Heart left ventricle (tissue), 16 donors: ENCODE measurements around the gene FAM180A. TPM values are rescaled to one million over a fixed set of nuclear protein-coding genes. Genes with fewer than 3 reads are reported as not detected.

Experiments used
- ATAC-seq, 4 donors: fragments of 200-7000 bp; cut with Tn5 transposase; one replicate each; pipeline ENCODE4 v1.9.1; 2020 to 2022; ENCODE audit warnings: moderate library complexity in 4 of 4, mild to moderate bottlenecking in 3 of 4, moderate number of reproducible peaks in 1 of 4
- DNase-seq, 5 donors: peaks; one replicate each; pipeline ENCODE4 v3.0.0-alpha.2; 2020
- H3K27ac ChIP-seq, 12 donors: fragments of 200-600 bp; sonication (generic) in 4 of 12; one replicate each; pipeline versions ENCODE4 v1.5.0 to v1.8.0; 2016 to 2022; ENCODE audit warnings: mild to moderate bottlenecking in 2 of 12
- H3K27me3 ChIP-seq, 9 donors: fragments of 200-600 bp; sonication (generic) in 2 of 9; one replicate each; pipeline versions ENCODE4 v1.5.1 to v1.8.0; 2016 to 2022; ENCODE audit warnings: mild to moderate bottlenecking in 3 of 9
- H3K36me3 ChIP-seq, 9 donors: fragments of 200-600 bp; sonication (generic) in 2 of 9; one replicate each; pipeline versions ENCODE4 v1.5.0 to v1.8.0; 2018 to 2022; ENCODE audit warnings: mild to moderate bottlenecking in 2 of 9
- H3K4me1 ChIP-seq, 12 donors: fragments of 200-600 bp; sonication (generic) in 4 of 12; one replicate each; pipeline versions ENCODE4 v1.5.0 to v1.8.0; 2016 to 2022; ENCODE audit warnings: mild to moderate bottlenecking in 3 of 12
- H3K4me3 ChIP-seq, 12 donors: fragments of 200-600 bp; sonication (generic) in 4 of 12; one replicate each; pipeline versions ENCODE4 v1.5.0 to v1.8.0; 2017 to 2022; ENCODE audit warnings: mild to moderate bottlenecking in 9 of 12, moderate library complexity in 4 of 12
- H3K9me3 ChIP-seq, 12 donors: fragments of 200-600 bp; sonication (generic) in 4 of 12; one replicate each; pipeline versions ENCODE4 v1.5.0 to v1.8.0; 2016 to 2022; ENCODE audit warnings: mild to moderate bottlenecking in 1 of 12
- POLR2A ChIP-seq, 2 donors: fragments of 450-650 bp; IDR thresholded peaks; one replicate each; pipeline ENCODE4 v1.6.1; 2017; ENCODE audit warnings: antibody characterized with exemption in 2 of 2, mild to moderate bottlenecking in 2 of 2, moderate library complexity in 2 of 2
- WGBS, 4 donors: extraction: QIAGEN DNeasy Blood & Tissue Kit in 2 of 4; methylation state at CpG; one replicate each; pipeline versions ENCODE4 v1.1.5 to v1.1.7; 2013 to 2018; 5-methylcytosine and 5-hydroxymethylcytosine counted together
- intact Hi-C, 10 donors: fragments of 100-400 bp; cut with DNase I; formaldehyde crosslinking; loops; one replicate each; pipeline versions ENCODE4 v1.11.1 to v1.14.2; 2022
- polyA plus RNA-seq, 2 donors: library from polyadenylated mRNA; stranded (reverse); fragments of 200-250 nt; gene quantifications; one replicate each; pipeline ENCODE4 v1.2.3, GENCODE V29; 2013
- total RNA-seq, 9 donors: library from RNA; depleted of rRNA in 2 of 9; stranded (reverse); fragments of >200 nt in 2 of 9; fragmentation: NEBNext Ultra II Directional in 3 of 9; extraction: Animal tissue kit (Norgen Biotek cat#: 25700) in 3 of 9; gene quantifications; one replicate each; pipeline versions ENCODE4 v1.1.0 to v1.2.4, GENCODE V29; 2016 to 2023
- TF ChIP-seq, protein P1 (sequence below), 12 donors: fragments of 200-600 bp; sonication (generic) in 4 of 12; IDR thresholded peaks; one replicate each; pipeline versions ENCODE4 v1.5.0 to v1.8.0; 2018 to 2022; ENCODE audit warnings: antibody characterized with exemption in 12 of 12, mild to moderate bottlenecking in 5 of 12
- donor health status: ischemic (EF 13 %, LVEDD 7.1; RV severe dilation, severe dysfunction).
- donor health status: healthy with polysubstance abuse.
- donor health status: DM: no; HTN: yes; CAD: no.
- donor health status: DM: no; HTN: no; CAD: no.
- donor health status: ischemic (EF 25% LVEDD 6.9; RV normal size, moderate dysfunction).
- donor health status: ischemic (EF 25% LVEDD 5.7; RV mildly dilated, moderate dysfunction).
- donor health status: healthy.
- donor health status: DM: yes; HTN: yes; CAD: no.
- donor health status: ischemic (EF 35%, LVEDD 5.7; RV mildly dilated, moderate dysfunction).
- donor health status: nonischemic (EF 11% LVEDD 7.7; RV severe dilation, severe dysfunction).
- donor health status: DM: yes; HTN: yes; CAD: no.
- donor health status: PGD.
- donor health status: ischemic (EF 29% LVEDD 5.4; RV normal size, mild dysfunction).
- donor health status: nonischemic (EF 23%, LVEDD 6.1; RV moderate dilation, normal function).

Gene FAM180A
- total and polyA plus RNA-seq, 11 donors: 7.9 to 63.5 (median 20.8) TPM

DNA sequence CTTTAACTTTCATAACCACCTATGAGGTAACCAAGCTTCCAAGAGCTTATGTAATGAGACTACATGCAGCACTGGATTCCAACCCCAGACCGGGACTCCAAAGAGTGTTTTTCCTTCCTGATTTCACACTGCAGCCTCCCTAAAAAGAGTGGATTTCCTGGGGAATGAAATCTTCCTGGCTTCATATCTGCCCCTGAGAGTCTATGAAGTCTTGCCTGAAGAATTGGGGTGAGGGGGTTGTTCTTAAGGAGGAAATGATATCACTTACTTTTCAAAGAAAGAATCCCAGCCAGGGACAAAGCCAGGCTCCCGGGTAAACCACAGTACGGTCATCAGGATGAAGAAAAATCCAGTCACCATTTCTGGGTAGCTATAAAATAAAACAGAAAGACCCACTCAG lies 56.6 kb downstream of the FAM180A start:
- intact Hi-C loops: loop anchor here in 1 of 10 donors (5.0 kb wide), 1 partner anchor 55 kb away; the partner anchor contains the start of gene FAM180A
- DNase-seq: no peak
- Histone ChIP-seq H3K27ac (no peak overlapping the region), H3K4me3 (no peak overlapping the region), H3K36me3 (peaks cover 0 to 47% (median 21%) of the 10 kb centered on the region in 9 donors), H3K4me1 (peaks cover 0 to 13% (median 5%) of the 10 kb centered on the region in 12 donors), H3K27me3 (no peaks in the 10 kb centered on the region), H3K9me3 (no peaks in the 10 kb centered on the region)
- ATAC-seq: peak in 1 of 4 donors; percentile 20
- TF ChIP-seq, protein P1, sequence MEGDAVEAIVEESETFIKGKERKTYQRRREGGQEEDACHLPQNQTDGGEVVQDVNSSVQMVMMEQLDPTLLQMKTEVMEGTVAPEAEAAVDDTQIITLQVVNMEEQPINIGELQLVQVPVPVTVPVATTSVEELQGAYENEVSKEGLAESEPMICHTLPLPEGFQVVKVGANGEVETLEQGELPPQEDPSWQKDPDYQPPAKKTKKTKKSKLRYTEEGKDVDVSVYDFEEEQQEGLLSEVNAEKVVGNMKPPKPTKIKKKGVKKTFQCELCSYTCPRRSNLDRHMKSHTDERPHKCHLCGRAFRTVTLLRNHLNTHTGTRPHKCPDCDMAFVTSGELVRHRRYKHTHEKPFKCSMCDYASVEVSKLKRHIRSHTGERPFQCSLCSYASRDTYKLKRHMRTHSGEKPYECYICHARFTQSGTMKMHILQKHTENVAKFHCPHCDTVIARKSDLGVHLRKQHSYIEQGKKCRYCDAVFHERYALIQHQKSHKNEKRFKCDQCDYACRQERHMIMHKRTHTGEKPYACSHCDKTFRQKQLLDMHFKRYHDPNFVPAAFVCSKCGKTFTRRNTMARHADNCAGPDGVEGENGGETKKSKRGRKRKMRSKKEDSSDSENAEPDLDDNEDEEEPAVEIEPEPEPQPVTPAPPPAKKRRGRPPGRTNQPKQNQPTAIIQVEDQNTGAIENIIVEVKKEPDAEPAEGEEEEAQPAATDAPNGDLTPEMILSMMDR (IDR thresholded peaks at IDR 0.05): no peak
- TF ChIP-seq POLR2A (IDR thresholded peaks at IDR 0.05): no peak
- 41 to 64% (median 62%) methylated on average over 3 of the region's 3 CpGs for WGBS, 4 donors

DNA sequence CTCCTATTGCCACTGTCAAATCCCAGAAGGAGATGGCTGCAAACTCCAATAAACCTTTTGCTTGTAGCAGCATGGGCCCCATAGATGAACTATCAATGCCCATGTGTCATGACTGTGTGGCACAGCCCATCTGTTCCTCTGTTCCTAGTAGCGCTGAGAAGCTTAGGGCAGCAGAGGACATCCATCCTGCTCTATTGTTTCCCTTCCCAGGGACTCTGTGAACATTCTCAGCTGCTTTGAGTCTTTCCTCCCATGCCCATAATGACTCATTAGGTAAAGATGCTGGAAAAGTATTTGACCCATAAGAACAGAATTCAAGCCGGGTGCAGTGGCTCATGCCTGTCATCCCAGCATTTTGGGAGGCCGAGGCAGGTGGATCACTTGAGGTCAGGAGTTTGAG lies 58.0 kb downstream of the FAM180A start:
- H3K27me3 ChIP-seq: no peaks in the 10 kb centered on the region
- WGBS, 4 donors: 92 to 96% (median 92%) methylated on average over 3 of the region's 3 CpGs
- intact Hi-C loops: loop anchor here in 1 of 10 donors (5.0 kb wide), 1 partner anchor 57 kb away; the partner anchor contains the start of gene FAM180A
- TF ChIP-seq, protein P1 (IDR thresholded peaks at IDR 0.05): no peak
- TF ChIP-seq POLR2A (IDR thresholded peaks at IDR 0.05): no peak
- no peaks in the 10 kb centered on the region for H3K9me3 ChIP-seq
- ATAC-seq (no peak), DNase-seq (no peak)
- peaks cover 0 to 52% (median 25%) of the 10 kb centered on the region in 9 donors for H3K36me3 ChIP-seq
- H3K4me1 ChIP-seq: peaks cover 0 to 13% (median 5%) of the 10 kb centered on the region in 12 donors
- H3K27ac ChIP-seq: no peak overlapping the region
- no peak overlapping the region for H3K4me3 ChIP-seq

DNA sequence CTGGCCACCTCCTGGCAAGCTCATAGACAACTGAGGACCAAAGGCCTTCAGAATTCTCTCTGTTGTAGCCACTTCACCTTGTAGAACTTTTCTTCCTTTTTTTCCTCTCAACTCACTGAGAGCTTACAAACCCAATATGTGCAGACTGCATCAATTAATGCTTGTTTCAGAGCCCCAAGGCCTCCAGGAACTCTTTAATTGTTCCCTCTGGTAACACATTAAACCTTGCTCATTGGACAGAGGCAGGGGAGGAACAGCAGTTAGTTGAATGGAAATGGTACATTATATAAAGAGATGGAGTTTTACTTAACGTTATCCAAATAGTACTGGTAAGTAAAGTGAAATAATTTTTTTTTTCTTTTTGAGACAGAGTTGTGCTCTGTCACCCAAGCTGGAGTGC lies 61.1 kb downstream of the FAM180A start:
- no peak for ATAC-seq
- H3K9me3 ChIP-seq: no peaks in the 10 kb centered on the region
- intact Hi-C loops: no loop called here
- 0 to 43% (median 0%) methylated on average over 1 of the region's 1 CpG for WGBS, 4 donors
- peaks cover 0 to 23% (median 11%) of the 10 kb centered on the region in 12 donors for H3K4me1 ChIP-seq
- no peak overlapping the region for H3K4me3 ChIP-seq
- no peak overlapping the region for H3K27ac ChIP-seq
- peaks cover 0 to 48% (median 22%) of the 10 kb centered on the region in 9 donors for H3K36me3 ChIP-seq
- DNase-seq: no peak
- TF ChIP-seq POLR2A (IDR thresholded peaks at IDR 0.05): no peak
- TF ChIP-seq, protein P1 (IDR thresholded peaks at IDR 0.05): no peak
- H3K27me3 ChIP-seq: no peaks in the 10 kb centered on the region

DNA sequence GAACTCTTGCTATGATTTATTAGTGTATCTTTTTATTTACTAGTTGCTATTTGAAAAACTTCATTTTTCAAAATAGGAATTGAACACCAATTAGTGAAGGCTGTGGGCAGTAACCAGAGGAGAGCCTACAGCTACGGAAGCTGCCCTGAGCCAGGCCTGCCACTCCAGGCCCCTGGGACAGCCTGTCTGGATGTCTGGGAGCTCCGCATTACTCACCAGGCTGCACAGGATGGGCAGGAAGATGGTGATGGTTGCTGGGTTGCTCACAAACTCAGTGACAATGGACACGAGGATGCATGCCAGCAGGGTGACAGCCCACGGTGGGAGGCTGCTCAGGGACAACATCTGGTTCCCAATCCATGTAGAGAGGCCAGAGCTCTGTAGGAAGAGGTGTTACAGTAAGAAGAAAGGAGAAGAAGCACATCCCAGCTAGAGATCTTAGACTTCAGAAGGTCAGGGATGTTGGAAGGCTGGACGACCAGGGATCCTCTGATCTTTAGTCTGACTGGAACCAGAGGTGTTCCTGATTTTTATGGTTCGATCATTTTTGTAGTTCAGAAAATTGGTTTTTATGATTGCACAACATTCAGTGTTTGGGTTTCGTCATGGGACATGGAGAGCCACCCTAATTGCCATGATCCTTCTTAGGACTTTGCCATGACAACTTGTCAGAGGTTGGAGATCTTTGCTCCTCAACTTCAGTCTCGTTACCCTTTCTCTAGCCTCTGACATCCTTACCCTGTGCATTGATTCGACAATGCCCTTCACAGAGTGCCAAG lies 63.1 kb downstream of the FAM180A start:
- peaks cover 0 to 35% (median 13%) of the 10 kb centered on the region in 9 donors for H3K36me3 ChIP-seq
- no peaks in the 10 kb centered on the region for H3K27me3 ChIP-seq
- 78 to 87% (median 83%) methylated on average over 9 of the region's 9 CpGs for WGBS, 4 donors
- H3K4me3 ChIP-seq: no peak overlapping the region
- no peaks in the 10 kb centered on the region for H3K9me3 ChIP-seq
- DNase-seq (no peak), ATAC-seq (no peak)
- TF ChIP-seq, protein P1 (IDR thresholded peaks at IDR 0.05): no peak
- H3K27ac ChIP-seq: no peak overlapping the region
- peaks cover 0 to 32% (median 11%) of the 10 kb centered on the region in 12 donors for H3K4me1 ChIP-seq
- intact Hi-C loops: no loop called here
